ENCODE measurements around the gene WDR87.

The WDR87 gene

DNA sequence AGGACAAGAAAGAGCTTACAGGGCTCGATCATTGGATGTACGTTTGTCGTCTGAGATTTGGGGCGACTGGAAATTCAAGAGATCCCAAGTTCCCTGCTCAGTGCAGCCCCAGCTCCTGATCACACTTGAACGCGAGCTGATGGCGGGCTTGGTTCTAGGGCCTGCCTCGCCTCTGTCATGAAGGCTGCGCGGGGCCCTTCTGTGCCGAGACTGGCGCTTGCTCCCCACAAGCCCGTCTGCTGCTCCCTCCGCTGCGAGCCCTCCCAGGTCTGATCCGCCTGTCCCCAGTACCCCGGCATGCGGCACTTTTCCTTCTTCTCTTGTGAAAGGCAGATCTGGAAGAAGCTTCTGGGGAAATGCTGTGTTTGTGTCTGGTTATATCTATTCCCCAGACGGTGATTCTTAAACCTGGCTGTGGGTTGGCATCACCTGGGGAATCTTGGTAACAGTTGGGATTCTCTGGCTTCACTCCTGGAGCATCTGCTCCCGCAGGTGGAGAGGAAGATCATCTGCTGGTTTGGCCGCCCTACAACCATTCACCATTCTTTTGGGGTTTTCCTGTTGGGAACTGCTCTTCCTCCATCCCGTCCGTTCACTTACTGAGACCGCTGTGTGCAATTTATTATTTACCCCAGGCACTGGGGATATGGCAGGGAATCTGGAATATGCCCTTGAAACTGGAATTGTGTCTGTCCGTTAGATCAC is 44.2 kb upstream of the WDR87 start:
- FAIRE-seq (no peak), DNase-seq (ENCODE audit: insufficient read length, low spot score) (no peak)
- TF ChIP-seq, protein P1, sequence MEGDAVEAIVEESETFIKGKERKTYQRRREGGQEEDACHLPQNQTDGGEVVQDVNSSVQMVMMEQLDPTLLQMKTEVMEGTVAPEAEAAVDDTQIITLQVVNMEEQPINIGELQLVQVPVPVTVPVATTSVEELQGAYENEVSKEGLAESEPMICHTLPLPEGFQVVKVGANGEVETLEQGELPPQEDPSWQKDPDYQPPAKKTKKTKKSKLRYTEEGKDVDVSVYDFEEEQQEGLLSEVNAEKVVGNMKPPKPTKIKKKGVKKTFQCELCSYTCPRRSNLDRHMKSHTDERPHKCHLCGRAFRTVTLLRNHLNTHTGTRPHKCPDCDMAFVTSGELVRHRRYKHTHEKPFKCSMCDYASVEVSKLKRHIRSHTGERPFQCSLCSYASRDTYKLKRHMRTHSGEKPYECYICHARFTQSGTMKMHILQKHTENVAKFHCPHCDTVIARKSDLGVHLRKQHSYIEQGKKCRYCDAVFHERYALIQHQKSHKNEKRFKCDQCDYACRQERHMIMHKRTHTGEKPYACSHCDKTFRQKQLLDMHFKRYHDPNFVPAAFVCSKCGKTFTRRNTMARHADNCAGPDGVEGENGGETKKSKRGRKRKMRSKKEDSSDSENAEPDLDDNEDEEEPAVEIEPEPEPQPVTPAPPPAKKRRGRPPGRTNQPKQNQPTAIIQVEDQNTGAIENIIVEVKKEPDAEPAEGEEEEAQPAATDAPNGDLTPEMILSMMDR (IDR thresholded peaks at IDR 0.05; ENCODE audit: insufficient read depth, missing control alignments), result no peak

DNA sequence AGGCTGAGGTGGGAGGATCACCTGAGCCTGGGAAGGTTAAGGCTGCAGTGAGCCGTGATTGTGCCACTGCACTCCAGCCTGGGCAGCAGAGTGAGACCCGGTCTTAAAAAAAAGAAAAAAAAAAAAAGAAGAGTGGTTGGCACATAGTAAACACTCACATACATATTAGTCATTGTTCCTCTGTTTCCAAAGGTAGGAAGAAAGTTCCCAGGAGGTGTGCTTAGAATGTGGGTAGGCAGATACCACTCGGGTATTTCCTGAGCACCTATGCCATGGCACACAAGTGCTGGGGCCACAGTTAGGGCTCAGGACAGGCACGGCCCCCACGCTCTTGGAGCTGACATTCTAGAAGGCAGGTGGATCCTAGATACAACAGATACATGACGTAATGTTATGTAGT is 42.0 kb upstream of the WDR87 start:
- no peak for DNase-seq (ENCODE audit: insufficient read length, low spot score)
- no peak for FAIRE-seq
- TF ChIP-seq, protein P1 (IDR thresholded peaks at IDR 0.05; ENCODE audit: insufficient read depth, missing control alignments), result no peak

DNA sequence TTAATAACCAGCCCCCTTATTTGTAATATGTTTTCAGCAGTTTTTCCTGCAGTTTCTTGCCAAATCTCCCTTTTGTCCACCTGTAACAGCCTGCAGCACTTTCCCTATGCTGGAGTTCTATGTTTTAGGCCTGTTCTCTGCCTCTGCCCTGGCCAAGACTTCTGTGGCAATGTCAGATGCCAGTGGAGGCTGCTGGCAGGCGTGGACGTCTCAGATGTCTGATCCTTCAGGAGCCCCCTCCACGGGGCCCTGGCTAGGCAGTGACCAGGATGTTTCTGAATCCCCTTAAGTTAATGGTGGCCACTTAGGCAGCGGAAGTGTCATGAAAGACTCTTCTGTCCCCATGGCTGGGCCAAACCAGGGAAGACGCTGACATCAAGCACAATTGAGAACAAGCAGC is 41.4 kb upstream of the WDR87 start:
- TF ChIP-seq, protein P1 (IDR thresholded peaks at IDR 0.05; ENCODE audit: insufficient read depth, missing control alignments), result no peak
- FAIRE-seq (no peak), DNase-seq (ENCODE audit: insufficient read length, low spot score) (no peak)

DNA sequence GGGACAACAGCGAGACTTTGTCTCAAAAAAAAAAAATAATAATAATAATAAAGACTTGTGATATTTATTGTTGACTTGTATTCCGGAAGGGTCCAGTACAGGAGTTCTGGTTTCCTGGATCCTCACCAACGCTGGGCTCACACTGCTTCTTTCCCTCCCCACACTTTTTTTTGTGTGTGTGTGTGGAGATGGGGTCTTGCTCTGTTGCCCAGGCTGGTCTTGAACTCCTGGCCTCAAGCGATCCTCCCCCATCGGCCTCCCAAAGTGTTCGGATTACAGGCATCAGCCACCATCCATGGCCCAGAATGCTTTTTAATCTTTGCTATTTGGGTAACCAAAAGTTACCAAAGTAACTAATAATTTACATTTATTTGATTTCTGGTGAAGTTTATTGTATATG is 39.7 kb upstream of the WDR87 start:
- FAIRE-seq, result no peak
- TF ChIP-seq, protein P1 (IDR thresholded peaks at IDR 0.05; ENCODE audit: insufficient read depth, missing control alignments), result no peak
- DNase-seq (ENCODE audit: insufficient read length, low spot score), result no peak

DNA sequence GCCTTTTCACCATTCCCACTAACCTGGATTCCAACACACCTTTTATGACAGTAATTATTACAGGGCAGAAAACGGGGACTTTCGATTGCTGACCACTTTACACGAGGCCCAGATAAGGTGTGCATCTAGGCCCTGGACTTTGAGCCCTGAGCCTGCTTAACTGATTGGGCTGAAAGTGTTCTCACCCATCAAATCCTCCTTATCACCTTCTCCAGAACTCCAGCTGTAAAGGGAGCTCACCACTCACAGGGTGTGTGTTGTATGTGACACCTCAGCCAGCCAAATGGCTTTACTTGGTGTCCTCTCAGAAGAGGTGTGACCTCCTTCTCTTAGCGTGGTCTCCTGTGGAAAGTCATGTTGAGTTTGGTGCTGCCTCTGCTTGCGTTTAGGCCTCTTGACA is 37.1 kb upstream of the WDR87 start:
- DNase-seq (ENCODE audit: insufficient read length, low spot score), result no peak
- no peak for FAIRE-seq
- TF ChIP-seq, protein P1 (IDR thresholded peaks at IDR 0.05; ENCODE audit: insufficient read depth, missing control alignments), result no peak

DNA sequence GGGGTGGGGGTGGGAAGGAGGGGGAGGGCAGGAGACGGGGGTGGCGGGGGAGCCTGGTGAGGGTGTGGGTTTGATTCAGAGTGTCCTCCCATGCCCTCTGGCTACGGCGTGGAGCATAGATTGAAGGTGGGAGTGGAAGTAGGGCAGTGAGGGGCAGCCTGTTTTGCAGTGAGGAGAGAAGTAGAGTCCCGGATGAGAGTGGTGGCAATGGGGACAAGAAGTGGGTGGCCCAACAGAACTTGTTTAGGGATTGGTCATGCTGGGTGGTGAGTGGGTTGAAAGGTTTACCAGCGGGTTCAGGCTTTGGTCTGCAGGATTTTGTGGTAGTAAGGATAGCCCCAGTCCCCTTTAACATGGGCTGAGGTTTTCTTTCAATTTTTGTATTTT is 36.1 kb upstream of the WDR87 start:
- no peak for FAIRE-seq
- TF ChIP-seq, protein P1 (IDR thresholded peaks at IDR 0.05; ENCODE audit: insufficient read depth, missing control alignments), result no peak

DNA sequence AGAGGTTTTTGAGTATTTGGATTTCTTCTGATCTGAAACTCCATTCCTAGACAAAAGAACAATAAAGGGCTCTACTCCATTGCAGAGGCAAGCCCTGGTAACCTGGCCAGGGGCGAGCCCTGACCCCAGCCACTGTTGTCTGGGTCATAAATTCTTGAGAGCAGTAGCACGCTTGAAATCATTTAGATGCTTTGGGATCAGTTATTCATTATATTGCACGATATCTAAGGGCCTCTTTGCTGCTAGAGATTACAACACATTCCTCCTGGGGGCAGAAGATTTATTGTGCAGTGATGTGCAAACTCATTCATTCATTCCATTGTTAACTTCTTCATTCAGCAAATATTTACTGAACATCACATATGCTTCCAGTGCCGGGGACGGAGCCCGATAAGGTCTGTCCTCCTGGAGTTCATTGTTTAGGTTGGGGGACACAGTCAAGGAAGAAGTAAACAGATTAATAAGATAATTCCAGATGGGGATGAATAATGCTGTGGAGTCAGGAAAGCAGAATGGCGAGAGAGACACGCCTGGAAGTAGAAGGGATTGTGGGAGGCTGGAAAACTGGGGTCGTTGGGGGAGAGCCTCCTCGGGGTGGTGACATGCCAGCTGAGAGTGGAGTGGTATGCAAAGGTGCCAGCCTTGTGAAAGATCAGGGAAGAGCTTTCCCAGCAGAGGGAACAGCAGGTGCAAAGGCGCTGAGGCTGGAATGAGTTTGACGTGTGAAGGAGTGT is 35.6 kb upstream of the WDR87 start:
- TF ChIP-seq, protein P1 (IDR thresholded peaks at IDR 0.05; ENCODE audit: insufficient read depth, missing control alignments), result no peak
- DNase-seq (ENCODE audit: insufficient read length, low spot score) (no peak), FAIRE-seq (no peak)

More for the DNA sequence above, 36.1 kb upstream of the WDR87 start:
- no peak for DNase-seq (ENCODE audit: insufficient read length, low spot score)
